ENCODE data around the gene TUBA8.
"Not testable (repeated sequence)": the region's sequence is repeated elsewhere in the genome, so short reads cannot be mapped to it uniquely, and the experiment has no call there.

Gene TUBA8

GRCh38 chr22:18108187-18108586 is 2.4 kb upstream of the TUBA8 start:
- no peak for DNase-seq

- no peak for DNase-seq
Observed at GRCh38 chr22:18109410-18110193, 1.0 kb upstream of the TUBA8 start.

DNA sequence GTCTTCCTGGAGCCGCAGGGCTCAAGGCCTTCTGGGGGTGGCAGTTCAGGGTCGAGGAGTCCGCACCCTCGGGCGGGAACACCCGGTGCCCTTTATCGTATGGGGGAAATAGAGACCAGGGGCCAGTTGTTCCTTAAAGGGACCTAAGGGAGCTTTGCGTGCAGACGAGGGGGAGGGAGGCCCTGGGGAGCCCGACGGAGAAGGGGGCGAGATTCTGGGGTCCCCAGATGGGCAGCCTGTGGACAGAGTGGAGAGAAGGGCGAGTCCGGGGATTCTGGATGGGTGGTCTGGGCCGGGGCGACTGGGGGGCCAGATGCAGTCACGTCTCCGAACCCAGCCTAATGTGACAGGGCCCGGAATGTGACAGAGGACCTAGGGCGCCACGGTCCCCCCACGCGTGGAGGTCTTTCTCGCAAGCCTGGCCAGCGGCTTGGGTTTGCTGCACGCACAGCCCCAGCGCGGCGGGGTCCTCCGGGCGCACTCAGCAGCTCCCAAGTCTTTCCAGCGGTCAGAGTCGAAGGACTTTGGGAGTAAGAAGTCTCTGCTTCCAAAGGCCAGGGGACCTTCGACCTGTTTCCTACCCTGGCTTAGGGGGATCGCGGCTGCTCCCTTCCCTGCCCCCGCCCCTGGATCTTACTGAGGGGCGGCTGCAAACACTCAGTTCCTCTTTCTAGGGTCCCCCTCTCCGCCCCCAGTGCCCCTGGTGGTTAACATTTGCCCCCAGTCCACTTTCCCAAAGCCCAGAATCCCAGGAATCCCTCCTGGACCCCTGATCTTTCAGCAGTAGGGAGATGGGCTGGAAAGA is 547 bp downstream of the TUBA8 start:
- no peak for DNase-seq

DNA sequence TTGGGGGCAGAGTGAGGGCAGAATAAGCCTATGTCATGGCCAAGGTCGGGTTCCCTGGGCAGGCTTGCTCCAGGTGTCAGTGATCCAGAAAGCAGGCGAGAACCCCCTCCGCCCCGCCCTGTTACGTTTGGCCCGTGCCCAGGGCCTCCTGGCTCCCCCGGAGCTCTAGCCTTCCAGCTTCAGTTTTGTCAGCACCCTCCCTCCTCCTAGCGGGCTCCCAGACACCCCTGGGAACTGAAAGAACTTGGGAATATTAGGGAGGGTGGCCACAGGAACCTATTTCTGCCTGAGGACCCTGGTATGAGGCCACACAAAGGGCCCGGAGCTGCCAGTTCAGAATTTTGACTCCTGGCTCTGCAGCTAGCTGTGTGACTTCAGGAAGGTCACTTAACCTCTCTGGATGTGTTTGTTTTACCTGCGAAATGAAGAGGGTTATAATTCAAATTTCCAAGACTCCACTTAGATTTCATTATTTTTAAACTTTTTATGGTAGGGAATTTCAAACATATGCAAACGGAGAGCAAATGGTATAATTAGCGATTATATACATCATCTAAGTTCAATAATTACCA is 1.2 kb downstream of the TUBA8 start:
- DNase-seq = no peak

- DNase-seq = no peak
Observed at GRCh38 chr22:18112440-18112839, 1.8 kb downstream of the TUBA8 start.

- no peak for DNase-seq
Observed at GRCh38 chr22:18113680-18114394, 3.2 kb downstream of the TUBA8 start.

- no peak for DNase-seq
Observed at GRCh38 chr22:18114495-18114894, 3.9 kb downstream of the TUBA8 start.

DNA sequence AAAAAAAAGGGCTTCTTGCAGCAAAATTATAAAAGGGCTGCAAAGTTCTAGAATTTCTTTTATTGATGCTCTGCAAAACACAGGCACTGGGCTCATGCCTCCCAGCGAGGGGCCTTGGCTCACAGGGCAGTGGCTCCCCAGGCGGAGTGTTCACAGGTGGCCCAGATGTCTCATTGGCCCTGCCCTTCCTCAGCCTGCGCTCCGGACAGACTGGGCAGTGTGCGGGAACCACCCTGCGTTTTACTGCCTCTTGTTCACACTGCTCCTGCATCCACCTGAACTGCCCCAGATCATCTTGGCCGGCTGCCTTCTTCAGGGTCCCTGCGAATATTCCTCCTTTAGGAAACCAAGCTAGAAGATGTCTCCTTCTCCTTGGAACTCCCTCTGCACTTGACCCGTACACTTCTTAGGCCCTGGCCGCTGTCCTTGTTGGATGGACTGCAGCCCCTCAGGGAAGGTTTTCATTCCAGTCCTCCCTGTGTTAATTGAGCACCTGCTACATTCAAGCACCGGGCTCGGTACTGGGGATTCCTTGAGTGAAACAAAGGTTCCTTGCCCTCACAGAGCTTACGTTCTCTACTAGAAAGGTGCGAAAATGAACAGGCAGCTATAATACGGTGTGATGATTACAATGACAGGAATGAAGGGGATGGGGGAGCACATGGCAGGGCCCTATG is 4.5 kb downstream of the TUBA8 start:
- no peak for DNase-seq

- no peak for DNase-seq
Observed at GRCh38 chr22:18115906-18116371, 5.3 kb downstream of the TUBA8 start.

DNA sequence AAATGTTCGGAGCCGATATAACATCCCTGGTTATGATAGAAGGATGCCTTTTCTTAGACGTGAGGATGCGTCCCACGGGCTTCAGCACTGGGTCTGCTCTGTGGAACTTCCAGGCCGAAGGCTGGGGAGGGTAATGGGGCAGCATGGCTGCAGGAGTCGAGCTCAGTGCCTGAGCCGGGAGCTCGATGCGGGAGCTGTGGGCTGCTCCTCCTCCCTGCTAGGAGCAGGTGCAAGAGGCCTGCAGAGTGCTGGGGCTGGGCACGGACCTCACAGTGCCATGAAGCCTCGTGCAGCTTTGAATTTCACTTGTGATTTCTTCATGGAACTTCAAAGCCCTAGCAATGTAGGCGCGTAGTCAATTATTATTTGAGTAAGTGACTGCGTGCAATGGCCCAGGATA is 6.0 kb downstream of the TUBA8 start:
- DNase-seq = no peak

- DNase-seq = no peak
Observed at GRCh38 chr22:18118345-18118915, 7.8 kb downstream of the TUBA8 start.

DNA sequence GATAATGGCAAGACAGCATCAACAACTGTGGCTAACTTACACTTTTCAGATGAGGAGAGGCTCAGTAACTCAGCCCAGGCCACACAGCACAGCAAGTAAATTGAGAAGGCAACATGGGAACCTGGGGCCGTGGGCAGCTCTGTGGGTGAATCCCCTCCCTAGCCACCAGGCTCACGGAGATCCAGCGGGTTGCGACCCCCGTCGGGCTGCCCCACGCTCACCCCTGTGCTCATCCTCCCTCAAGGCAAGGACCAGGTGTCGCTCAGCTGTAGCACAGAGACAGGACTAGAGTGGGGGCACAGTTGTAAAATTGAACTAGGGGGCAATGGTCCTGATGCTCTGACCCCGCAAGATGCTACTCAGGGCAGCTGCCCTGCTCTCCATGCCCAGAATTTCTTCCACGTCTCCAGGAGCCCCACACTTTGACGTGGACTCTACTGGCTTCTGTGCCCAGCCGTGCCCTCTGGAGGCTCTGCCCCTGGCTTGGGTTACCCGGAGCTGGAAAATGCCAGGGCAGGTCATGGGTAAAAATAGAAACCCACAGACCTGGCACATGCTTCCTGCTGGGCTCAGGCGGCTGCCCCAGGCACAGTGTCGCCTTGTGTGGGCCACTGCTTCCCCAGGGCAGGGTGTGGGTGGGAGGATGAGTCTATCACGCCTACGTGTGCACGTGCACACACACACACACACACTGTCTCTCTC is 9.0 kb downstream of the TUBA8 start:
- DNase-seq = no peak

DNA sequence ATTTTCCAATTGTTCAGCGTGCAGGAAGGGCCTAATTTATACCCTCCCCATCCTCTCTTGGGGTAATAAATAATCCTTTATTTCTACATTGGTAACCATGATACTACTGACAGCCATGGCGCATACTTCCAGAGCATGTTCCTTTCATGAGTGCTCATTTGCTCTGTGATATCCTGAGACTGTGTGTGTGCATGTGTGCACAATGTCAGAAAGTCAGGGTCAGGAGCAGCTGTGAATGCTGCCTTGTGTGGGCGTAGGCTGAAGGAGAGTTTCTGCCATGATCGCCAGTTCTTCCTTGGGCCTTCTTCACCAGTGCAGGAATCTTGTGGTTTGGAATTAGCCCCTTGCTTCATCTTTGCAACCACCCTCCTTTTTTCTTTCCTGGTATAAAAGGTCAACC is 10.2 kb downstream of the TUBA8 start:
- no peak for DNase-seq

GRCh38 chr22:18121506-18121905 is 10.9 kb downstream of the TUBA8 start:
- DNase-seq = no peak

DNA sequence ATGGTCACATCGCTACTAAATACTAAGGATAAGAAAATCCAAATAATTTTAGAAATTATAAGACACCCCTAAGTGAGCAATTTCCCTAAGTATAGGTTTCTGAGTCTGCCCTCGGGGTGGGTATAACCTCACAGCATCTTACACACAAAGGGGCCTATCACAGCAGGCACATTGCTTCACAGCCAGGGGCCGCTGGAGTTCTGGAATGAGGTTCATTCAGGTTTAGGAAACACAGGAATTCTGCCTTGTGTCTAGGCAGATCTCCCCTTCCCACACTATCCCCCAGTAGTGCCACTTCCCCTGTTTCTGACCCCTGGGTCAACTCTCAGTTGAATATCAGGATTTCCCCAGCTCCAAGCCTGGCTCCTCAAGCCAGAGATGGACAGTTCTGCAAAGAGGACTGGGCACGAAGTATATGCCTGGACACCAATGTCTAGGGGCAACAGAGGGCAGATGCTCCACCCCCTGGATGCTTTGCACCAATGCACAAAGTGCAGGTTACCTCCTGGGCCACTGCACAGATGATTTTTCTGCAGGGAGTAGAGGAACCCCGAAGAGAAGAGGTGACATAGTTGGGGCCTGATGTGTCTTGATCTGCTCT is 11.4 kb downstream of the TUBA8 start:
- no peak for DNase-seq

DNA sequence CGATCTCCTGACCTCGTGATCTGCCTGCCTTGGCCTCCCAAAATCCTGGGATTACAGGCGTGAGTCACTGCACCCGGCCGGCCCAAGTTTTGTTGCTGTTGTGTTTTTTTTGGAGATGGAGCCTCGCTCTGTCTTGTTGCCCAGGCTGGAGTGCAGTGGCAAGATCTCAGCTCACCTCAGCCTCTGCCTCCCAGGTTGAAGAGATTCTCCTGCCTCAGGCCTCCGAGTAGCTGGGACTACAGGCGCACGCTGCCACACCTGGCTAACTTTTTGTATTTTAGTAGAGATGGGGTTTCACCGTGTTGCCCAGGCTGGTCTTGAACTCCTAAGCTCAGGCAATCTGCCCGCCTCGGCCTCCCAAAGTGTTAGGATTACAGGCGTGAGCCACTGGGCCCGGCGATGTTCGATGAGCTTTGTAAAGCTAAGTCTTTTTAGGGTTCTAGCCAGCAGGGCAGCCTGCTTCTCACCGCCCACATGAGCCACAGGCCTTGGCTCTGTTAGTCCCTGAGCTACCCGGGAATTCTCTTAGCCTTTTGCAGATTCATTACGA is 12.9 kb downstream of the TUBA8 start:
- DNase-seq = not testable (repeated sequence)

GRCh38 chr22:18126606-18127005 is 16.0 kb downstream of the TUBA8 start:
- no peak for DNase-seq

- no peak for DNase-seq
Observed at GRCh38 chr22:18130018-18130417, 19.4 kb downstream of the TUBA8 start.

DNA sequence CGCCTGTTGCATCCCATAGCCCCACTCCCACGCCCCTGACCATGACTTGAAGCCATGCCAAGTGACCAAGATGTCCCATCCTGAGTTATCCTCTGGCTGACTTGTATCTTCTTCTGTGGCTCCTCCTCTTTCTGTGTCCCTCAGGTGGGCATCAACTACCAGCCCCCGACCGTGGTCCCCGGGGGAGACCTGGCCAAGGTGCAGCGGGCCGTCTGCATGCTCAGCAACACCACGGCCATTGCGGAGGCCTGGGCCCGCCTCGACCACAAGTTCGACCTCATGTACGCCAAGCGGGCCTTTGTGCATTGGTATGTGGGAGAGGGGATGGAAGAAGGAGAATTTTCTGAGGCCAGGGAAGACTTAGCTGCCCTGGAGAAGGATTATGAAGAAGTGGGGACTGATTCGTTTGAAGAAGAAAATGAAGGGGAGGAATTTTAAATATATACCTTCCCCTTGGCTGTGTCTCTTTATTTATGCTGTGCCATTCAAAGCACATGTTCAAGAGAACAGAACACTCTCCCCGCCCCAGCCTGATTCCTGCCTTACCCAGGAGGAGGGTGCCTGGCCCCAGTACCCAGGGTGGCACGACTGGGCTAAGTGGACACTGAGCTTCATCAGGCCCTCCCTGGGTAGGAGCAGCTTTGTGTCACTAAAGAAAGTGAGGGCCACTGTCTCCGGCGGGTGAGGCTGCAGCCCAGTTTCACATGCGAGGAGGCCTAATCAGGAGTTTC is 20.3 kb downstream of the TUBA8 start:
- DNase-seq = no peak

GRCh38 chr22:18133452-18133851 is 22.8 kb downstream of the TUBA8 start:
- no peak for DNase-seq
